Tibial nerve (tissue), 3 donors: ENCODE results near the gene DNAJB12.

Experiments
- POLR2A ChIP-seq, 2 donors: fragments of 450-650 bp; IDR thresholded peaks; one replicate each; pipeline ENCODE4 v1.6.1; 2017; ENCODE audit warnings: antibody characterized with exemption in 2 of 2, mild to moderate bottlenecking in 2 of 2, moderate library complexity in 2 of 2
- TF ChIP-seq, protein P1 (sequence below), 5 experiments: fragments of 200-600 bp in 3 of 5; fragments of 450-650 bp in 2 of 5; sonication (generic) in 3 of 5; IDR thresholded peaks; one replicate each; pipeline ENCODE4 v1.5.1; 2016 to 2019; ENCODE audit warnings: antibody characterized with exemption in 5 of 5, mild to moderate bottlenecking in 3 of 5, moderate library complexity in 2 of 5

DNA sequence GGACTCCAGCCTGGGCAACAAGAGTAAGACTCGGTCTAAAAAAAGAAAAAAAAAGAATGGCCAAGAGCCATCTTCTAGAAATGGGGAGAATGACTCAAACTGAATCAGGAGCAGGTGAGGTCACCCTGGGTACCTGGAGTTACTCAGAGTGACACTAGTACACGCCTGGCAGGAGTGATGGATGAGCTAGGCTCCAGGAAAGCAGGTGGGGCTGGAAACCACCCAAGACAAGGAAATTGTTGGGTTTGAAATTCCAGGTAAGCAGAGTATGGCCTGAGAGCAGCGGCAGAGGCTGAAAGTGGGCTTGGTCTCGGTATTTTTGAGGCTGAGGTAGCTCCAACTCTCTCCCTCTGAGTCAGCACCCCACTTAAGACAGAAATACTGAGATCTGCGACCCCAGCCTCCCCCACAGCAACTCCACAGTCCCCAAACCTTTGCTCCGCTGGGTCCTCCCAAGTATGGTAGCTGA lies 62.5 kb downstream of the DNAJB12 start:
- TF ChIP-seq, protein P1, sequence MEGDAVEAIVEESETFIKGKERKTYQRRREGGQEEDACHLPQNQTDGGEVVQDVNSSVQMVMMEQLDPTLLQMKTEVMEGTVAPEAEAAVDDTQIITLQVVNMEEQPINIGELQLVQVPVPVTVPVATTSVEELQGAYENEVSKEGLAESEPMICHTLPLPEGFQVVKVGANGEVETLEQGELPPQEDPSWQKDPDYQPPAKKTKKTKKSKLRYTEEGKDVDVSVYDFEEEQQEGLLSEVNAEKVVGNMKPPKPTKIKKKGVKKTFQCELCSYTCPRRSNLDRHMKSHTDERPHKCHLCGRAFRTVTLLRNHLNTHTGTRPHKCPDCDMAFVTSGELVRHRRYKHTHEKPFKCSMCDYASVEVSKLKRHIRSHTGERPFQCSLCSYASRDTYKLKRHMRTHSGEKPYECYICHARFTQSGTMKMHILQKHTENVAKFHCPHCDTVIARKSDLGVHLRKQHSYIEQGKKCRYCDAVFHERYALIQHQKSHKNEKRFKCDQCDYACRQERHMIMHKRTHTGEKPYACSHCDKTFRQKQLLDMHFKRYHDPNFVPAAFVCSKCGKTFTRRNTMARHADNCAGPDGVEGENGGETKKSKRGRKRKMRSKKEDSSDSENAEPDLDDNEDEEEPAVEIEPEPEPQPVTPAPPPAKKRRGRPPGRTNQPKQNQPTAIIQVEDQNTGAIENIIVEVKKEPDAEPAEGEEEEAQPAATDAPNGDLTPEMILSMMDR (IDR thresholded peaks at IDR 0.05): no peak
- TF ChIP-seq POLR2A (IDR thresholded peaks at IDR 0.05): no peak
